ENCODE data around the gene NECTIN2.
"Not testable (repeated sequence)": the region's sequence is repeated elsewhere in the genome, so short reads cannot be mapped to it uniquely, and the experiment has no call there.

Gene NECTIN2

DNA sequence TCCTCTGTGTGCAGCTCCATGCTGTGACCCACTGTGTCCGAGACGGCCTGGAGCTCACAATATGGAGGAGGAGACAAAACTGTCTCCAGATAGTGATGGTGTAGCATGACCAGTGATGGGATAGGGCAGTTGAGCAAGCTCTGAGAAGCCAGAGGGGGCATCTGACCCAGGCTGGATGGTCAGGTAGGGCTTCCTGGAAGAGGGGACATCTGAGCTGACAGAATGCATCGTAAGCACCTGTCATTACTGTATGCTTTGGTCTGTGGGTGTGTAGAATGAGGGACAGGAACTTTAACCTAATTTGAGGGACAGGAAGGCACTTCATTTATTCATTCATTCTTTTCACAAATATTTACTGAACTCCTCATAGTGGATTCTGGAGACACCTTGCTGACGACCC is 38.5 kb downstream of the NECTIN2 start:
- no peak for DNase-seq (ENCODE audit: low read depth)

- DNase-seq (ENCODE audit: low read depth) = no peak
These were observed 40.0 kb downstream of the NECTIN2 start for GRCh38 chr19:44886141-44886540.

- no peak for DNase-seq (ENCODE audit: low read depth)
These were observed 41.6 kb downstream of the NECTIN2 start for GRCh38 chr19:44887648-44888047.

DNA sequence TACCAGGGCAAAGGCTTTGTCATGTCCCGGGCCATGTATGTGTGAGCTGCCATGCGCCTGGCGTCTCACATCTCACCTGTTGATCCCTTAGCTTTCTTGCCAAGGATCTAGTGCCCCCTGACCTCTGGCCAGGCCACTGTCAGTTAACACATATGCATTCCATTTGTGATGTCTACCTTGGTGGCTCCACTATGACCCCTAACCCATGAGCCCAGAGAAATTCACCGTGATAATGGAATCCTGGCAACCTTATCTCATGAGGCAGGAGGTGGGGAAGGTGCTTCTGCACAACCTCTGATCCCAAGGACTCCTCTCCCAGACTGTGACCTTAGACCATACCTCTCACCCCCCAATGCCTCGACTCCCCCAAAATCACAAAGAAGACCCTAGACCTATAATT is 42.2 kb downstream of the NECTIN2 start:
- not testable (repeated sequence) for DNase-seq (ENCODE audit: low read depth)

- no peak for DNase-seq (ENCODE audit: low read depth)
These were observed 43.8 kb downstream of the NECTIN2 start for GRCh38 chr19:44889830-44890365.

DNA sequence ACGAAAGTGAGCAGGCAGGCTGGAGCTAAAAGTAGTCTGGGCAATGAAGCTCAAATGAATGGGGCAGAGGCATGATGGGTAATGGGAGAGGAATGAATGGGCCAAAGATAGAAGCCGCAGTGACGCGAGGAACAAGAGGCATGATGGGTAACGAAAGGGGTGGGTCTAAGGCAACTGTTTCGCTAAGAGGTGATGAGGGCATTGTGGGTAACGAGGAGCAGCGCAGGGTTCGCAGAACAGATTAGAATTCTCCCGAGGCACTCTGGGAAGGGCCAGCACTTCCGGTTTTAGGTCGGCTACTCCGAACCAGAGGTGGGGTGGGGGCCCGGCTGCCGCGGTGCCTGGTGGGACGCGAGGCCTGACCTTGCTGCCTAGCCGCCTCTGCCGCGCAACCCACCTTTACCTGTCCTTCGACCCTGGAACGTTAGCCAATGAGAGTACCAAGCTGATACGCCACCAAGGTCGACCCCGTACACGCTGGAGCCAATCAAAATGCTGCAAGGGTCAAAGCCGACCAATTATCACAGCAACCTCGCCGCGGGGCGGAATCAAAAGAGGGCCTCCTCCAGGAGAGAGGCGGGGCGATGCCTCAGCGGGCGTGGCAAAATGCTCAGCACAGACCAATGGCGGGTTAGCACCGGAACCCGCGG is 44.4 kb downstream of the NECTIN2 start:
- DNase-seq (ENCODE audit: low read depth) = peak; percentile 98

- DNase-seq (ENCODE audit: low read depth) = peak; percentile 99
These were observed 45.2 kb downstream of the NECTIN2 start, which contains the start of gene TOMM40 for GRCh38 chr19:44891016-44891882. Gene TOMM40 (plus strand): TSS chr19:44891254. CDS start chr19:44891416, 162 bp downstream.

- no peak for DNase-seq (ENCODE audit: low read depth)
These were observed 46.8 kb downstream of the NECTIN2 start for GRCh38 chr19:44892932-44893331.

GRCh38 chr19:44893332-44894051 is 47.4 kb downstream of the NECTIN2 start:
- no peak for DNase-seq (ENCODE audit: low read depth)

DNA sequence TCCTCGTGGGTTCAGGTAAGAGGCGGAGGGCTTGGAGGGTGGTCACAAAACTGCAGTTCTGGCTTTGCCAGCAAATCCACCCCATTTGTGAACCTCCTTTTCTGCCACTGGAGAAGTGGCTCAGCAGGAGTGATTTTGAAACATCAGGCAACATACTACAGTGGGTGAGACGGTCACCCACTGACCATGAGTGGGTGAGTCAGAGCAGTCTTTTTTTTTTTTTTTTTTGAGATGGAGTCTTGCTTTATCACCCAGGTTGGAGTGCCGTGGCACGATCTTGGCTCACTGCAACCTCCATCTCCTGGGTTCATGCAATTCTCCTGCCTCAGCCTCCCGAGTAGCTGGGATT is 47.9 kb downstream of the NECTIN2 start:
- no peak for DNase-seq (ENCODE audit: low read depth)

GRCh38 chr19:44894946-44895345 is 48.8 kb downstream of the NECTIN2 start:
- no peak for DNase-seq (ENCODE audit: low read depth)

DNA sequence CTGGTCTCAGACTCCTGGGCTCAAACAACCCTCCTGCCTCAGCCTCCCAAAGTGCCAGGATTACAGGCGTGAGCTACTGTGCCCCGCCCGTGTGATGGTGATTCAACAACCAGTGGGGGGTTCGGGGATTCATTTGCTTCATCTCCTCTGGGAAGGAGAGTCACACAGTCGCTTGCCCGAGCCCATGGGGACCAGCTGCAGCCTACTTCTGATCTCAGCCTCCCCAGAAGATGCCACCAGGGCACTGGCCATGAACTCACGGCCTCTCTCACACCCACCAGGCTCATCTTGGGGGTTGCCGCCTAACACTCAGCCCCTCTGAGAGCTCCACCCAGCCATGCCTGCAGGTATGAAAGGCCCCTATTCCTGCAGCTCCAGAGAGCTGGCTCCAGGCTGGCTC is 51.7 kb downstream of the NECTIN2 start:
- DNase-seq (ENCODE audit: low read depth) = no peak

GRCh38 chr19:44900328-44901244 is 54.5 kb downstream of the NECTIN2 start:
- no peak for DNase-seq (ENCODE audit: low read depth)

- no peak for DNase-seq (ENCODE audit: low read depth)
These were observed 57.1 kb downstream of the NECTIN2 start for GRCh38 chr19:44903216-44903601.

- DNase-seq (ENCODE audit: low read depth) = no peak
These were observed 57.7 kb downstream of the NECTIN2 start for GRCh38 chr19:44903602-44904425.

DNA sequence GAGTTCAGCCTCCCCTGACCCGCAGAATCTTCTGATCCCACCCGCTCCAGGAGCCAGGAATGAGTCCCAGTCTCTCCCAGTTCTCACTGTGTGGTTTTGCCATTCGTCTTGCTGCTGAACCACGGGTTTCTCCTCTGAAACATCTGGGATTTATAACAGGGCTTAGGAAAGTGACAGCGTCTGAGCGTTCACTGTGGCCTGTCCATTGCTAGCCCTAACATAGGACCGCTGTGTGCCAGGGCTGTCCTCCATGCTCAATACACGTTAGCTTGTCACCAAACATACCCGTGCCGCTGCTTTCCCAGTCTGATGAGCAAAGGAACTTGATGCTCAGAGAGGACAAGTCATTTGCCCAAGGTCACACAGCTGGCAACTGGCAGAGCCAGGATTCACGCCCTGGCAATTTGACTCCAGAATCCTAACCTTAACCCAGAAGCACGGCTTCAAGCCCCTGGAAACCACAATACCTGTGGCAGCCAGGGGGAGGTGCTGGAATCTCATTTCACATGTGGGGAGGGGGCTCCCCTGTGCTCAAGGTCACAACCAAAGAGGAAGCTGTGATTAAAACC is 58.4 kb downstream of the NECTIN2 start:
- no peak for DNase-seq (ENCODE audit: low read depth)

DNA sequence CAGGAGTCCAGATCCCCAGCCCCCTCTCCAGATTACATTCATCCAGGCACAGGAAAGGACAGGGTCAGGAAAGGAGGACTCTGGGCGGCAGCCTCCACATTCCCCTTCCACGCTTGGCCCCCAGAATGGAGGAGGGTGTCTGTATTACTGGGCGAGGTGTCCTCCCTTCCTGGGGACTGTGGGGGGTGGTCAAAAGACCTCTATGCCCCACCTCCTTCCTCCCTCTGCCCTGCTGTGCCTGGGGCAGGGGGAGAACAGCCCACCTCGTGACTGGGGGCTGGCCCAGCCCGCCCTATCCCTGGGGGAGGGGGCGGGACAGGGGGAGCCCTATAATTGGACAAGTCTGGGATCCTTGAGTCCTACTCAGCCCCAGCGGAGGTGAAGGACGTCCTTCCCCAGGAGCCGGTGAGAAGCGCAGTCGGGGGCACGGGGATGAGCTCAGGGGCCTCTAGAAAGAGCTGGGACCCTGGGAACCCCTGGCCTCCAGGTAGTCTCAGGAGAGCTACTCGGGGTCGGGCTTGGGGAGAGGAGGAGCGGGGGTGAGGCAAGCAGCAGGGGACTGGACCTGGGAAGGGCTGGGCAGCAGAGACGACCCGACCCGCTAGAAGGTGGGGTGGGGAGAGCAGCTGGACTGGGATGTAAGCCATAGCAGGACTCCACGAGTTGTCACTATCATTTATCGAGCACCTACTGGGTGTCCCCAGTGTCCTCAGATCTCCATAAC is 59.5 kb downstream of the NECTIN2 start, which contains the start of gene APOE:
TSS of gene APOE (plus strand) at position 360 of the 724 bp plus-strand sequence. CDS start 829 bp downstream, outside the sequence.
- DNase-seq (ENCODE audit: low read depth) = no peak

DNA sequence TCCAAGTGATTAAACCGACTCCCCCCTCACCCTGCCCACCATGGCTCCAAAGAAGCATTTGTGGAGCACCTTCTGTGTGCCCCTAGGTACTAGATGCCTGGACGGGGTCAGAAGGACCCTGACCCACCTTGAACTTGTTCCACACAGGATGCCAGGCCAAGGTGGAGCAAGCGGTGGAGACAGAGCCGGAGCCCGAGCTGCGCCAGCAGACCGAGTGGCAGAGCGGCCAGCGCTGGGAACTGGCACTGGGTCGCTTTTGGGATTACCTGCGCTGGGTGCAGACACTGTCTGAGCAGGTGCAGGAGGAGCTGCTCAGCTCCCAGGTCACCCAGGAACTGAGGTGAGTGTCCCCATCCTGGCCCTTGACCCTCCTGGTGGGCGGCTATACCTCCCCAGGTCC is 61.5 kb downstream of the NECTIN2 start:
- no peak for DNase-seq (ENCODE audit: low read depth)

GRCh38 chr19:44908074-44908835 is 62.2 kb downstream of the NECTIN2 start:
- DNase-seq (ENCODE audit: low read depth) = no peak

Data from GM04504 (cell line).